Nephron (organoid): ENCODE results near the gene CBX2.

Experiments
- H3K27ac Mint-ChIP-seq, 3 experiments: 2 replicates each; pipeline ENCODE4 v1.8.0; 2020; ENCODE audit warnings: mixed read lengths in 3 of 3, mild to moderate bottlenecking in 2 of 3, moderate library complexity in 1 of 3
- H3K27me3 Mint-ChIP-seq: 2 replicates; pipeline ENCODE4 v1.8.0; 2021; ENCODE audit warnings: low read depth, mild to moderate bottlenecking, moderate library complexity, mixed read lengths
- H3K36me3 Mint-ChIP-seq: 2 replicates; pipeline ENCODE4 v1.8.0; 2020; ENCODE audit warnings: low read depth, mixed read lengths
- H3K4me1 Mint-ChIP-seq: 2 replicates; pipeline ENCODE4 v1.8.0; 2020; ENCODE audit warnings: mixed read lengths
- H3K4me3 Mint-ChIP-seq, 3 experiments: 2 replicates each; pipeline ENCODE4 v1.8.0; 2020; ENCODE audit warnings: mild to moderate bottlenecking in 3 of 3, mixed read lengths in 3 of 3, moderate library complexity in 2 of 3
- H3K9me3 Mint-ChIP-seq: 2 replicates; pipeline ENCODE4 v1.8.0; 2020; ENCODE audit warnings: mixed read lengths
- CTCF ChIP-seq, 3 experiments: fragments of 200-600 bp; sonication (generic); IDR thresholded peaks; one replicate each; pipeline ENCODE4 v1.5.0; 2021; ENCODE audit warnings: antibody characterized with exemption in 3 of 3; ENCODE audit not compliant: unreplicated experiment in 3 of 3

The CBX2 gene

DNA sequence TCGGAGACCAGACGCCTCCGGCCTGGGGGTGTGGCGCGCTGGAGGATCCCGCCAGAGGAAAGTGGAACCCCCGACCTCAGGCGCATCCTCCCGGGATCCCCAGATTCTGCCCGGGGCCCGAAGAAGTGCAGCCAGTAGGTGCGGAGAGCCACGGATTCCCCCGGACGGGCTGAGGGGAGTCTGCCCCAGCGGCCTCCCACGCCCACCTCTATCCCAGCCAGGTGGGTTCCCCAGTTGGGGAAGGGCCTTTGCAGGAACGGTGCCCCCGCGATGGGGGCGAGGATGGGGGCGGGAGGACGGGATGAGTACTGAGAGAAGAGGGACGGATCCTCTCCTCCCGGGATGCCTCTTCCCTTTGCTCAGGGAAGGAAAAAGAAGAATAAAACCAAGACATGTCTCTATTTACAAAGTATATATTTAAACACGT lies 13.8 kb downstream of the CBX2 start:
- peak overlapping the region; percentile 72 to 80 (median 76) for H3K4me3 Mint-ChIP-seq
- H3K9me3 Mint-ChIP-seq, result no peaks in the 10 kb centered on the region
- no peak overlapping the region for H3K27ac Mint-ChIP-seq
- H3K4me1 Mint-ChIP-seq, result peaks cover 38% of the 10 kb centered on the region
- H3K36me3 Mint-ChIP-seq, result no peaks in the 10 kb centered on the region
- H3K27me3 Mint-ChIP-seq, result peaks cover 79% of the 10 kb centered on the region
- no peak for TF ChIP-seq CTCF (IDR thresholded peaks at IDR 0.05; ENCODE audit: unreplicated experiment in 3 of 3)

DNA sequence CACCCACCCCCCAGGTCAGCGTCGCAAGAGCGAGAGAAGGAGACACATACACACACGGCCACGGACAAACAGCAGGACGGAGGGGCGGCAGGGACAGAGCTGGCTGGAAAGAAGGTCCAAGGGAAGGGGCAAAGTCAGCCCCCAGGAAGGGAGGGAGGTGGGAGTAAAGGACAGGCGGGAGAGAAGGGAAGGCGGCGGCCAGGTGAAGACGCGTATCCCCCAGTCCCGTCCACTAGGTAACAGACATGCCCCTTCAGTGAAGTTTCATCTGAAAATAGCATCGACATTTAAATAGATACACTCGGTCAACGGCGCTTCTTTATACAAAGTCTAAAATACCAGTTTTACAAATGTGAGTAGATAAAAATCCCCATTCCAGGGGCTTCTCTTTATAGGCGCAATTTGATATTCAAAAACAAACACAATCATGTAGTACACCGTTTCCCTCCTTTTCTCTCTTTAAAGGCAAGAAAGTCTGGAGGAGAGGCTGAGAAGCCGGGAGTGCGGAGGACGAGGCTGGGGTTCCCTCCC lies 14.5 kb downstream of the CBX2 start:
- Mint-ChIP-seq H3K36me3 (no peaks in the 10 kb centered on the region), H3K27me3 (peaks cover 78% of the 10 kb centered on the region), H3K4me3 (peak overlapping the region; percentile 72 to 80 (median 76)), H3K4me1 (peaks cover 37% of the 10 kb centered on the region), H3K27ac (peak overlapping the region in 1 of 3 experiments; percentile 68), H3K9me3 (no peaks in the 10 kb centered on the region)
- no peak for TF ChIP-seq CTCF (IDR thresholded peaks at IDR 0.05; ENCODE audit: unreplicated experiment in 3 of 3)

- H3K27me3 Mint-ChIP-seq, result peaks cover 70% of the 10 kb centered on the region
Measured at GRCh38 chr17:79792984-79793923, 15.3 kb downstream of the CBX2 start.

DNA sequence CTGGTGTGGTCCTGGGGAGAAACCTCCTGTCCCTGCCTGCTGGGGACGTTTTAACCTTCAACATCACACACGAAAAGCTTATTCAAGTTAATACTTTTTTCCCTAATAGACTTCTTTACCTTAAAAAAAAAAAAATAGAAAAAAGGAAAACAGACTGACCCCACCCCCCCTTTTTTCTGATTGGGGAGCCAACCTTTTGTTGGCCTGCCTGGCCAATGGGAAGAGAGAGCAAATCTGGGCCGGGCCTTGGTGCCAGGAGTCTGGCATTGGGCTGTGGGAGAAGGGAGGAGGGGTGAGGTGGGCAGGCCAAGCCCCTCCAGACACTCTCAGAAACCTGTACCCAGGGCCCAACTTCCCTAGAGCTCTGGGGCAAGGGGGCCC lies 16.0 kb downstream of the CBX2 start:
- Mint-ChIP-seq H3K9me3 (no peaks in the 10 kb centered on the region), H3K27me3 (peaks cover 70% of the 10 kb centered on the region), H3K4me3 (peak overlapping the region; percentile 72 to 83 (median 79)), H3K36me3 (no peaks in the 10 kb centered on the region), H3K4me1 (peaks cover 38% of the 10 kb centered on the region), H3K27ac (peak overlapping the region; percentile 29 to 80 (median 69))
- no peak for TF ChIP-seq CTCF (IDR thresholded peaks at IDR 0.05; ENCODE audit: unreplicated experiment in 3 of 3)

More at GRCh38 chr17:79792984-79793923, 15.3 kb downstream of the CBX2 start:
- H3K4me3 Mint-ChIP-seq, result peak overlapping the region; percentile 72 to 83 (median 79)
- no peaks in the 10 kb centered on the region for H3K36me3 Mint-ChIP-seq
- H3K9me3 Mint-ChIP-seq, result no peaks in the 10 kb centered on the region
- no peak for TF ChIP-seq CTCF (IDR thresholded peaks at IDR 0.05; ENCODE audit: unreplicated experiment in 3 of 3)
- H3K27ac Mint-ChIP-seq, result peak overlapping the region; percentile 29 to 80 (median 69)
- peaks cover 37% of the 10 kb centered on the region for H3K4me1 Mint-ChIP-seq

DNA sequence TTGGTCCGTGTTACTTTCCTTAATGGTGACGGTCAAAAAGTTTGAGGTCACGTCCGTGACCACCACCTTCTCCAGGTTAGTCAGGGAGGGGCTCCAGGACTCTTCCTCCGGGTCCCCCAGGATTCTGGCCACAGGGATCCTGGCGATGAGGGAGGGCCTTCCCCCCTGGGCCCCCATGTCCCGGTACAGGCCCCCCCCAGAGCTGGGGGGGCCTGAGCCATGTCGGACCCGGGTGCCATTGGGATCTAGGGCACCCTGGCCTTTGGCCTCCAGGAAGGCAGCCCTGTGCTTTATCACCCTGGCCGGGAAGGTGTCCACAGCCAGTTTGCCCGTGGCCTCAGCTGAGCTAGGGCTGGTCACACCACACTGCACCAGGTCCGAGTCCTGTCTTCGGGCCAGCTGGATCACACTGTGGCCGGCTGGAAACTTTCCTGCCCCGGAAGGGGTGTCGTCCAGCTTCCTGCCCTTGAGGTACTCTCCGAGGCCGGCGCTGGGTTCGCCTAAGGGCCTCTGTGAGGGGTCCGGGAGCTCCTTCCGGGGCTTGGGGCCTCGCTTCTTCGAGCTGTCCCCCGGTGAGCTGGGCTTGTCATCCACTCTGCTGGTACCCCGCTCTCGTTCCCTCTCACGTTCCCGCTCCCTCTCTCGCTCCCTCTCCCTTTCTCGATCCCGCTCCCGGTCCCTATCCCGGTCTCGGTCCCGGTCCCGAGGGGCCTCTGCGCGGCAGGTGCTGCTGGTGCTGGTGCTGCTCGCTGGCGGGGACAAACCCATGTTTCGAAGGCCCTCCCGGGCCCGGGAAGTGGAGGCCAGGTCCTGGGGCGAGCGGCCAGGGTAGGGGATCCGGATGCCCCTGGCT lies 16.9 kb downstream of the CBX2 start:
- H3K36me3 Mint-ChIP-seq, result no peaks in the 10 kb centered on the region

More for the DNA sequence above, 16.9 kb downstream of the CBX2 start:
- Mint-ChIP-seq H3K4me1 (peaks cover 41% of the 10 kb centered on the region), H3K27ac (no peak overlapping the region), H3K4me3 (peak overlapping the region; percentile 30 to 90 (median 87)), H3K9me3 (no peaks in the 10 kb centered on the region), H3K27me3 (peaks cover 72% of the 10 kb centered on the region)
- TF ChIP-seq CTCF (IDR thresholded peaks at IDR 0.05; ENCODE audit: unreplicated experiment in 3 of 3), result no peak
